Measurements from ENCODE around the gene TUBB2A. TPM values are rescaled to one million over a fixed set of nuclear protein-coding genes. Genes with fewer than 3 reads are reported as not detected.

The TUBB2A gene
- total RNA-seq, 1 experiment from 2014 or later: 33.3 TPM

DNA sequence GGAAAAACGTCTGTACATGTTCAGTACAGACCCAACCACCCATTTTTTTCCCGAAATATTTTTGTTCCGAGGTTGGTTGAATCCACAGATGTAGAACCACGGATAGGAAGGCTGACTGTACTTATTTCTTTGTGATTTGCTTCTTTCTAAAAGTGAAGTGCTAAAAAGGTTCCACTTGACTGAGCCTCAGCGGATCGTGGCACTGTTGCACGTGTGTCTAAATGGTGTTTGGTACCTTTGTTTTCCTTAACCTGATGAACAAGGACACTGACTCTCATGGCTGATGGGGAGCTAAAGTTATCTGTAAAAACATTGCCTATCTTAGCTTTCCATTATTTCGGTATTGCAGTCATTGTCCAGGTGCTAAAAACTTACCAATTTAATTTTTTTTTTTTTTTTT lies 32.7 kb downstream of the TUBB2A start:
- Histone ChIP-seq H3K27me3 (ENCODE audit: control insufficient read depth, insufficient read depth, low read length) (no peaks in the 10 kb centered on the region), H3K27ac (ENCODE audit: low read length) (no peak overlapping the region), H3K4me1 (ENCODE audit: control insufficient read depth, insufficient read depth, low read length) (no peaks in the 10 kb centered on the region), H3K4me3 (ENCODE audit: low read depth in 2 of 2, low read length in 2 of 2) (no peak overlapping the region), H3K9me3 (ENCODE audit: control insufficient read depth, insufficient read depth, low read depth, low read length) (no peaks in the 10 kb centered on the region), H3K36me3 (ENCODE audit: control insufficient read depth, insufficient read depth, low read length) (0 out of 2 replicates have a peak, but pooled peaks cover 2% of the 10 kb centered on the region)
- no peak for TF ChIP-seq SIN3A (IDR thresholded peaks at IDR 0.05; ENCODE audit: borderline replicate concordance, insufficient read depth, low read depth, low read length)
- ChIA-PET POLR2A (no interaction called here), CTCF (no interaction called here)
- ATAC-seq (no peak), DNase-seq (ENCODE audit: low read depth, low spot score) (no peak)
- intact Hi-C loops (cut with micrococcal nuclease; ENCODE audit: unreplicated experiment): no loop called here
- BruUV-seq (replicated peaks): no TSS peak
- in situ Hi-C loops (cut with HindIII; ENCODE audit: low pct_unique_long_range_greater_than_20kb, low sequenced_read_pairs): no loop called here

DNA sequence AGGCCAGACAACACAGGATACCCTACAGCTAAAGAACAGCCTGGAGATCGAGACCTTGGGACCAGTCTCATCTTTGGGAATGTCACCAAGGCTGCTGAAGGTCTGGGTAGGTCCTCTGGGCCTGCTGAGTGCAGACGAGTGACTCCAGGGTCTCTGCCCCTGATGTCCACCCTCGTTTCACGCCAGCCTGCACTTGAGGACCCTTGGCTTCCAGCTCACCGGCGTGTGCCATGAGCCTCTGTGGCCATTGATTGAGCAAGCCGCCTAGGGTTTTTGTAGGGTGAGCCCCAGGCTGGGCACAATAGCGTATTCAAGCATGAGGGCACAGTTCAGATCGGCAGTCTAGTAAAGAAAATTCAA lies 34.5 kb downstream of the TUBB2A start:
- no peak overlapping the region for H3K27ac ChIP-seq (ENCODE audit: low read length)
- in situ Hi-C loops (cut with HindIII; ENCODE audit: low pct_unique_long_range_greater_than_20kb, low sequenced_read_pairs): no loop called here
- DNase-seq (ENCODE audit: low read depth, low spot score) (no peak), ATAC-seq (no peak)
- TF ChIP-seq POLR2AphosphoS5 (IDR thresholded peaks at IDR 0.05; ENCODE audit: low read depth, low read length) (no peak), SIN3A (IDR thresholded peaks at IDR 0.05; ENCODE audit: borderline replicate concordance, insufficient read depth, low read depth, low read length) (no peak), TCF7L2 (IDR thresholded peaks at IDR 0.05; ENCODE audit: low read depth, low read length) (no peak)
- TF ChIP-seq, protein P1, sequence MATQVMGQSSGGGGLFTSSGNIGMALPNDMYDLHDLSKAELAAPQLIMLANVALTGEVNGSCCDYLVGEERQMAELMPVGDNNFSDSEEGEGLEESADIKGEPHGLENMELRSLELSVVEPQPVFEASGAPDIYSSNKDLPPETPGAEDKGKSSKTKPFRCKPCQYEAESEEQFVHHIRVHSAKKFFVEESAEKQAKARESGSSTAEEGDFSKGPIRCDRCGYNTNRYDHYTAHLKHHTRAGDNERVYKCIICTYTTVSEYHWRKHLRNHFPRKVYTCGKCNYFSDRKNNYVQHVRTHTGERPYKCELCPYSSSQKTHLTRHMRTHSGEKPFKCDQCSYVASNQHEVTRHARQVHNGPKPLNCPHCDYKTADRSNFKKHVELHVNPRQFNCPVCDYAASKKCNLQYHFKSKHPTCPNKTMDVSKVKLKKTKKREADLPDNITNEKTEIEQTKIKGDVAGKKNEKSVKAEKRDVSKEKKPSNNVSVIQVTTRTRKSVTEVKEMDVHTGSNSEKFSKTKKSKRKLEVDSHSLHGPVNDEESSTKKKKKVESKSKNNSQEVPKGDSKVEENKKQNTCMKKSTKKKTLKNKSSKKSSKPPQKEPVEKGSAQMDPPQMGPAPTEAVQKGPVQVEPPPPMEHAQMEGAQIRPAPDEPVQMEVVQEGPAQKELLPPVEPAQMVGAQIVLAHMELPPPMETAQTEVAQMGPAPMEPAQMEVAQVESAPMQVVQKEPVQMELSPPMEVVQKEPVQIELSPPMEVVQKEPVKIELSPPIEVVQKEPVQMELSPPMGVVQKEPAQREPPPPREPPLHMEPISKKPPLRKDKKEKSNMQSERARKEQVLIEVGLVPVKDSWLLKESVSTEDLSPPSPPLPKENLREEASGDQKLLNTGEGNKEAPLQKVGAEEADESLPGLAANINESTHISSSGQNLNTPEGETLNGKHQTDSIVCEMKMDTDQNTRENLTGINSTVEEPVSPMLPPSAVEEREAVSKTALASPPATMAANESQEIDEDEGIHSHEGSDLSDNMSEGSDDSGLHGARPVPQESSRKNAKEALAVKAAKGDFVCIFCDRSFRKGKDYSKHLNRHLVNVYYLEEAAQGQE (IDR thresholded peaks at IDR 0.05; ENCODE audit: insufficient read depth in 1 of 2, low read depth in 2 of 2, low read length in 1 of 2): no peak
- TF ChIP-seq, protein P2, sequence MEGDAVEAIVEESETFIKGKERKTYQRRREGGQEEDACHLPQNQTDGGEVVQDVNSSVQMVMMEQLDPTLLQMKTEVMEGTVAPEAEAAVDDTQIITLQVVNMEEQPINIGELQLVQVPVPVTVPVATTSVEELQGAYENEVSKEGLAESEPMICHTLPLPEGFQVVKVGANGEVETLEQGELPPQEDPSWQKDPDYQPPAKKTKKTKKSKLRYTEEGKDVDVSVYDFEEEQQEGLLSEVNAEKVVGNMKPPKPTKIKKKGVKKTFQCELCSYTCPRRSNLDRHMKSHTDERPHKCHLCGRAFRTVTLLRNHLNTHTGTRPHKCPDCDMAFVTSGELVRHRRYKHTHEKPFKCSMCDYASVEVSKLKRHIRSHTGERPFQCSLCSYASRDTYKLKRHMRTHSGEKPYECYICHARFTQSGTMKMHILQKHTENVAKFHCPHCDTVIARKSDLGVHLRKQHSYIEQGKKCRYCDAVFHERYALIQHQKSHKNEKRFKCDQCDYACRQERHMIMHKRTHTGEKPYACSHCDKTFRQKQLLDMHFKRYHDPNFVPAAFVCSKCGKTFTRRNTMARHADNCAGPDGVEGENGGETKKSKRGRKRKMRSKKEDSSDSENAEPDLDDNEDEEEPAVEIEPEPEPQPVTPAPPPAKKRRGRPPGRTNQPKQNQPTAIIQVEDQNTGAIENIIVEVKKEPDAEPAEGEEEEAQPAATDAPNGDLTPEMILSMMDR (IDR thresholded peaks at IDR 0.05): no peak
- H3K27me3 ChIP-seq (ENCODE audit: control insufficient read depth, insufficient read depth, low read length): no peaks in the 10 kb centered on the region
- ChIA-PET CTCF (no interaction called here), POLR2A (no interaction called here)
- H3K9me3 ChIP-seq (ENCODE audit: control insufficient read depth, insufficient read depth, low read depth, low read length): no peaks in the 10 kb centered on the region
- no peak overlapping the region for H3K4me3 ChIP-seq (ENCODE audit: low read depth in 2 of 2, low read length in 2 of 2)
- peaks cover 4% of the 10 kb centered on the region; the same call in 1 of the 2 replicates for H3K36me3 ChIP-seq (ENCODE audit: control insufficient read depth, insufficient read depth, low read length)
- intact Hi-C loops (cut with micrococcal nuclease; ENCODE audit: unreplicated experiment): no loop called here
- no TSS peak for BruUV-seq (replicated peaks)
- no peaks in the 10 kb centered on the region for H3K4me1 ChIP-seq (ENCODE audit: control insufficient read depth, insufficient read depth, low read length)

DNA sequence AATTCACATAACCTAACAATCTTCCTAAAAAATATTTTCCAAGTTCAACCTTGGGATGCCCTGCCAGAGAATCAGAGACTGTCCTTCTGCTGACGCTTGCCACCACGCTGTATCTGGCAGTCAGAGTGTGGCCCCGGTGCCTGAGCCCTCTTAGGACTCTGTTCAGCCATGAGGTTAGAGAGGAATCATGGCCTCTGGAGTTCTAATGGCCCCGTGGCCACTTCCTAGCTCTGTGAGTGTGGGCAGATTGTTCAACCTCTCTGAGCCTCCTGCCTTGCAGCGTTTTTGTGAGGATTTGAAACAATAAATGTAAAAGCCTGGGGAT lies 36.6 kb downstream of the TUBB2A start:
- TF ChIP-seq, protein P2 (IDR thresholded peaks at IDR 0.05): no peak
- TF ChIP-seq POLR2AphosphoS5 (IDR thresholded peaks at IDR 0.05; ENCODE audit: low read depth, low read length): no peak
- TF ChIP-seq, protein P1 (IDR thresholded peaks at IDR 0.05; ENCODE audit: insufficient read depth in 1 of 2, low read depth in 2 of 2, low read length in 1 of 2): no peak
- no peak for TF ChIP-seq SIN3A (IDR thresholded peaks at IDR 0.05; ENCODE audit: borderline replicate concordance, insufficient read depth, low read depth, low read length)
- no peak for TF ChIP-seq TCF7L2 (IDR thresholded peaks at IDR 0.05; ENCODE audit: low read depth, low read length)
- ATAC-seq (no peak), DNase-seq (ENCODE audit: low read depth, low spot score) (no peak)
- in situ Hi-C loops (cut with HindIII; ENCODE audit: low pct_unique_long_range_greater_than_20kb, low sequenced_read_pairs): no loop called here
- BruUV-seq (replicated peaks): no TSS peak
- Histone ChIP-seq H3K36me3 (ENCODE audit: control insufficient read depth, insufficient read depth, low read length) (peaks cover 4% of the 10 kb centered on the region; the same call in 1 of the 2 replicates), H3K27me3 (ENCODE audit: control insufficient read depth, insufficient read depth, low read length) (no peaks in the 10 kb centered on the region), H3K4me1 (ENCODE audit: control insufficient read depth, insufficient read depth, low read length) (peaks cover 4% of the 10 kb centered on the region; the same call in 1 of the 2 replicates), H3K4me3 (ENCODE audit: low read depth in 2 of 2, low read length in 2 of 2) (no peak overlapping the region), H3K9me3 (ENCODE audit: control insufficient read depth, insufficient read depth, low read depth, low read length) (no peaks in the 10 kb centered on the region), H3K27ac (ENCODE audit: low read length) (no peak overlapping the region)
- CTCF ChIA-PET: no interaction called here
- POLR2A ChIA-PET: no interaction called here
- intact Hi-C loops (cut with micrococcal nuclease; ENCODE audit: unreplicated experiment): no loop called here

Data from Panc1 (cell line).